ENCODE results near the gene CAMKK1.

Gene CAMKK1

GRCh38 chr17:3895354-3895753 lies 2.5 kb upstream of the CAMKK1 start:
- DNase-seq: no peak

GRCh38 chr17:3894911-3895343 lies 2.1 kb upstream of the CAMKK1 start:
- no peak for DNase-seq

- DNase-seq: no peak
Observed at GRCh38 chr17:3894188-3894587, 1.3 kb upstream of the CAMKK1 start.

GRCh38 chr17:3893720-3894116 lies 865 bp upstream of the CAMKK1 start:
- DNase-seq: no peak

GRCh38 chr17:3892095-3892998 lies 506 bp downstream of the CAMKK1 start:
- DNase-seq: peak; percentile 77

GRCh38 chr17:3891626-3892094 lies 1.2 kb downstream of the CAMKK1 start:
- no peak for DNase-seq

- DNase-seq: no peak
Observed at GRCh38 chr17:3890878-3891219, 2.0 kb downstream of the CAMKK1 start.

GRCh38 chr17:3890082-3890877 lies 2.6 kb downstream of the CAMKK1 start:
- no peak for DNase-seq

- DNase-seq: no peak
Observed at GRCh38 chr17:3889325-3890012, 3.4 kb downstream of the CAMKK1 start.

GRCh38 chr17:3888343-3889171 lies 4.3 kb downstream of the CAMKK1 start:
- DNase-seq: no peak

GRCh38 chr17:3887804-3888203 lies 5.0 kb downstream of the CAMKK1 start:
- DNase-seq: no peak

GRCh38 chr17:3887394-3887793 lies 5.5 kb downstream of the CAMKK1 start:
- no peak for DNase-seq

GRCh38 chr17:3886776-3887175 lies 6.1 kb downstream of the CAMKK1 start:
- no peak for DNase-seq

GRCh38 chr17:3885970-3886369 lies 6.9 kb downstream of the CAMKK1 start:
- no peak for DNase-seq

- no peak for DNase-seq
Observed at GRCh38 chr17:3885271-3885670, 7.6 kb downstream of the CAMKK1 start.

GRCh38 chr17:3884188-3884587 lies 8.7 kb downstream of the CAMKK1 start:
- no peak for DNase-seq

GRCh38 chr17:3882276-3882675 lies 10.6 kb downstream of the CAMKK1 start:
- DNase-seq: no peak

GRCh38 chr17:3880983-3881382 lies 11.9 kb downstream of the CAMKK1 start:
- no peak for DNase-seq

GRCh38 chr17:3879591-3880417 lies 13.0 kb downstream of the CAMKK1 start:
- no peak for DNase-seq

GRCh38 chr17:3879186-3879585 lies 13.7 kb downstream of the CAMKK1 start:
- no peak for DNase-seq

GRCh38 chr17:3877220-3877619 lies 15.6 kb downstream of the CAMKK1 start:
- no peak for DNase-seq
